Measurements from ENCODE around the gene ZNF800. TPM values are rescaled to one million over a fixed set of nuclear protein-coding genes. Genes with fewer than 3 reads are reported as not detected.
"Not testable (repeated sequence)": the region's sequence is repeated elsewhere in the genome, so short reads cannot be mapped to it uniquely, and the experiment has no call there.

The ZNF800 gene
- total RNA-seq, 4 donors from 2014 or later = 27.1 to 61.6 (median 36.2) TPM

DNA sequence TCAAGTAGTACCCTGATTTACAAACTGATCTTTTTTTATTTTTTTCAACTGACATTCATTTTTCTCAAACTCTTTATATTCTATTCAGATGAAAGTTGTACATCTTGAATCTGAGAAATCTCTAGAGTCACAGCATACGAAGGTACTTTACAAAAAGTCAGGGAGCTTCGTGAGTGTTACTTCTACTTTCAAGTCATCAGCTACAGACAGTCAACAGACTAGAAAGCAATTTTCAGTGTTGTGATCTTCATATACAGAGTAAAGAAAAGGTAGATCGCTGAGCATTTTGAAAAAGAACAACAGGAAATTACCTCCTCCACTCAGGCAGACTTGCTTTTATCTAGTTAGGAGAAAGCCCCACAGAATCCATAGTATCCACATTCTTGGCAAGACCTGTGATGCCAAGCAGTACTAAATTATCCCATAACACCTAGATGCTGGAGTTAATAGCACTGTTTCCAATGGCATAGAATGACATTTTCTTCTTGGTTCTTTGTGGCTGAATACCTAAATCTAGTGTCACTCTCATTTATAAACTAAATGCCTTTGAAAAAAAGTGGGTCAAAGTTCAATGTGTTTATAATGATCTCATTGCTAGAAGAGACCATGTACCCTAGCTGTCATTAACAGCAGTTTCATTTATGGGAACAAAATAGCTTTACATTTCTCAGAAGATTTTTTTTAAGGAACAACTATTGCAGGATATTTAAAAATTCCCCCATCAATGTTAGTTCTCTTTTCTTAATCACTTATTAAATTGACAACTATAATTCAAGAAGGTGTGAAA lies 12.0 kb upstream of the ZNF800 start:
- Histone ChIP-seq H3K36me3 (no peaks in the 10 kb centered on the region), H3K27me3 (no peaks in the 10 kb centered on the region), H3K4me1 (no peaks in the 10 kb centered on the region), H3K9me3 (no peaks in the 10 kb centered on the region), H3K4me3 (replicated peaks in 1 of 3) (no peak overlapping the region), H3K27ac (no peak overlapping the region)
- intact Hi-C loops (cut with DNase I) = no loop called here
- no peak for TF ChIP-seq POLR2A (IDR thresholded peaks at IDR 0.05)
- TF ChIP-seq, protein P1, sequence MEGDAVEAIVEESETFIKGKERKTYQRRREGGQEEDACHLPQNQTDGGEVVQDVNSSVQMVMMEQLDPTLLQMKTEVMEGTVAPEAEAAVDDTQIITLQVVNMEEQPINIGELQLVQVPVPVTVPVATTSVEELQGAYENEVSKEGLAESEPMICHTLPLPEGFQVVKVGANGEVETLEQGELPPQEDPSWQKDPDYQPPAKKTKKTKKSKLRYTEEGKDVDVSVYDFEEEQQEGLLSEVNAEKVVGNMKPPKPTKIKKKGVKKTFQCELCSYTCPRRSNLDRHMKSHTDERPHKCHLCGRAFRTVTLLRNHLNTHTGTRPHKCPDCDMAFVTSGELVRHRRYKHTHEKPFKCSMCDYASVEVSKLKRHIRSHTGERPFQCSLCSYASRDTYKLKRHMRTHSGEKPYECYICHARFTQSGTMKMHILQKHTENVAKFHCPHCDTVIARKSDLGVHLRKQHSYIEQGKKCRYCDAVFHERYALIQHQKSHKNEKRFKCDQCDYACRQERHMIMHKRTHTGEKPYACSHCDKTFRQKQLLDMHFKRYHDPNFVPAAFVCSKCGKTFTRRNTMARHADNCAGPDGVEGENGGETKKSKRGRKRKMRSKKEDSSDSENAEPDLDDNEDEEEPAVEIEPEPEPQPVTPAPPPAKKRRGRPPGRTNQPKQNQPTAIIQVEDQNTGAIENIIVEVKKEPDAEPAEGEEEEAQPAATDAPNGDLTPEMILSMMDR (IDR thresholded peaks at IDR 0.05) = no peak
- no peak for DNase-seq
- WGBS, 2 donors = 43 to 55% methylated on average over 3 of the region's 3 CpGs

DNA sequence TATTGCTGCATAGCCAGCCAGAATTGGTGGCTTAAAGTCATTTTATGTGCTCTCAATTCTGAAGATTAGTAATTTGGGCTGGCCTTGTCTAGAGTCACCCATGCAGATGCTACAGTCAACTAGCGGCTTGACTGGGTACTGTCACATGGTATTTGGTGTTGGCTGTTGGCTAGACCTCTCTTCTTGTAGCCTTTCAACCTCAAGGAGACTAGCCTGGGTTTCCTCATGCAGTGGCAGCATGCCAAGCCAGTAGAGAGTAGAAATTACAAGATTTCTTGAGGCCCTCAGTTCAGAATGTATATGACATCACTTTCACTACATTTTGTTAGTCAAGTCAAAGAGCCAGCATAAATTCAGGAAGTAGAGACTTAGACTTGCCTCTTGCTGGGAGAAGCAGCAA lies 3.7 kb upstream of the ZNF800 start:
- H3K27me3 ChIP-seq = no peaks in the 10 kb centered on the region
- H3K4me3 ChIP-seq (replicated peaks in 1 of 3) = no peak overlapping the region
- intact Hi-C loops (cut with DNase I) = no loop called here
- no peak overlapping the region for H3K27ac ChIP-seq
- peak; percentile 6 to 16 for DNase-seq
- H3K4me1 ChIP-seq = peaks cover 2 to 9% of the 10 kb centered on the region in 2 donors
- no peaks in the 10 kb centered on the region for H3K9me3 ChIP-seq
- TF ChIP-seq, protein P1 (IDR thresholded peaks at IDR 0.05) = no peak
- no peak for TF ChIP-seq POLR2A (IDR thresholded peaks at IDR 0.05)
- no peaks in the 10 kb centered on the region for H3K36me3 ChIP-seq
- 38 to 46% methylated on average over 1 of the region's 1 CpG for WGBS, 2 donors

DNA sequence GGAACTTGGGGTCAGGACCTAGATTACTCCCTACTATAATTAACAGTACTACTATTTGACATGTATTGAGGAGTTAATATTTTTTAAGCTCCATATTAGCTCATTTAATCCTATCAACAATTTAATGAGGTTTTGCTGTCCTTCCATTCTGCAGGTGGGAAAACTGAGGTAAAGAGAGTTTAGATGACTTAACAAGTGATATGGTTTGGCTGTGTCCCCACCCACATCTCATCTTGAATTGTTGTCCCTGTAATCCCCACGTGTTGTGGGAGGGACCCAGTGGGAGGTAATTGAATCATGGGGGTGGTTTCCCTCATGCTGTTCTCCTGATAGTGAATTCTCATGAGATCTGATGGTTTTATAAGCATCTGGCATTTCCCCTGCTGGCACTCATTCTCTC lies 2.6 kb upstream of the ZNF800 start:
- H3K4me3 ChIP-seq (replicated peaks in 1 of 3); DNase-seq; intact Hi-C loops (cut with DNase I); H3K36me3 ChIP-seq; H3K27me3 ChIP-seq; H3K9me3 ChIP-seq; H3K27ac ChIP-seq: not testable (repeated sequence)
- peaks cover 6 to 20% of the 10 kb centered on the region in 2 donors for H3K4me1 ChIP-seq
- 5 to 19% methylated on average over 1 of the region's 1 CpG for WGBS, 2 donors

DNA sequence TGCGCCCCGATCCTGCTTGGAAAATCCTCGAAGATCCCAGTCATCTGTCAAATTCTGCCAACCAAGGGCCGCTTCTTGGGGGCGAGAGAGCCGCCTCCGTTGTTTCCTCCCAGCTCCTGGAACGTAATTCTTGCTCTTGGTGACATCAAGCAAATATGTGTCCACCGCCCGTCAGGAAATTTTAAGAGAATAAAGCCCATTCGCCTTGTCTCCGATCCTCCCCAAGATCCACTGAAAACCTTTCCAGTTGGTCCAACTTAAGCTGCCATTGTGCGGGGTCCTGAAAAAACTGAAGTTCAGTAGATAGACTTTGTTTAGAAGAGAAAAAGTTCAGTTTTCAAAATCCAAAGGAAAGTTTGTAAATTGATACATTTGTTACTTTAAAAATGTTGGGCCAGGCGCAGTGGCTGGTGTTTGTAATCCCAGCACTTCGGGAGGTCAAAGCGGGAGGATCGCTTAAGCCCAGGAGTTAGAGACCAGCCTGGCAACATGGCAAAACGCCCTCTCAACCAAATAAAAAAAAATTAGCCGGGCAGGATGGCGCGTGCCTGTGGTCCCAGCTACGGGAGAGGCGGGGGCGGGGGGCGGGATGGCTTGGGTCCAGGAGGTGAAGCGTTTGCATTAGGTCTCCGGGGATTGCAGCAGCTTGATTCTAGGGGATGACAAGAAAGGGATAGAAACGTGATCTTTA lies 1.0 kb upstream of the ZNF800 start:
- peak overlapping the region; percentile 78 to 96 (median 93) for H3K4me3 ChIP-seq (replicated peaks in 1 of 3)
- no peaks in the 10 kb centered on the region for H3K36me3 ChIP-seq
- WGBS, 2 donors = 4 to 7% methylated on average over 27 to 28 of the region's 28 CpGs
- no peaks in the 10 kb centered on the region for H3K9me3 ChIP-seq
- TF ChIP-seq, protein P1 (IDR thresholded peaks at IDR 0.05) = no peak
- TF ChIP-seq POLR2A (IDR thresholded peaks at IDR 0.05) = no peak
- H3K27ac ChIP-seq = peak overlapping the region; percentile 85 to 94 (median 91)
- intact Hi-C loops (cut with DNase I) = loop anchor here (5.0 kb wide), 1 partner anchor 194 kb away; the partner anchor contains the start of genes ARF5 and GCC1
- H3K27me3 ChIP-seq = no peaks in the 10 kb centered on the region
- H3K4me1 ChIP-seq = peaks cover 6 to 21% of the 10 kb centered on the region in 2 donors
- peak; percentile 29 to 38 for DNase-seq

DNA sequence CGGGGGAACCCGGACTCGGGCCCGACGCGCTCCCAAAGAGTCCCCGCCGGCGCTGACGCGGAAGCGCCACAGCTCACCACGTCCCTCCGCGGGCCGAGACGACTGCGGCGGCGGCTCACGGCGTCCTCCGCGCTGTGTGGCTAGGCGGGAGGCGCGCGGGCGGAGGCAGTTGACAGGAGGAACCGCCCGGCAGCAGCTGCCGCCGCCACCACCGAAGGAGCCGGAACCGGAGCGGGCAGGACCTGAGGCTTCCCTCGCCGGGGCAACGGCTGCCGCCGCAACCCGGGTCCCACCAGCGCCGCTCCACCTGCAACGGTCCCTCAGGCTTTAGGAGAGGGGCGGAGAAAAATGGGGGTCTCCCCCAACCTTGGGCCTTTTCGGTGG lies 334 bp downstream of the ZNF800 start:
- Histone ChIP-seq H3K36me3 (peaks cover 0 to 2% of the 10 kb centered on the region in 2 donors), H3K4me1 (peaks cover 6 to 21% of the 10 kb centered on the region in 2 donors), H3K27ac (peak overlapping the region; percentile 87 to 94 (median 91)), H3K4me3 (replicated peaks in 1 of 3) (peak overlapping the region; percentile 90 to 96 (median 93)), H3K9me3 (no peaks in the 10 kb centered on the region), H3K27me3 (no peaks in the 10 kb centered on the region)
- intact Hi-C loops (cut with DNase I) = loop anchor here (5.0 kb wide), 1 partner anchor 195 kb away; the partner anchor contains the start of genes ARF5 and GCC1
- DNase-seq = peak; percentile 54
- 0% methylated on average over 11 of the region's 48 CpGs for WGBS, 2 donors
- TF ChIP-seq, protein P1 (IDR thresholded peaks at IDR 0.05) = no peak
- TF ChIP-seq POLR2A (IDR thresholded peaks at IDR 0.05) = no peak

Data from thyroid gland (tissue), 4 donors.